ENCODE measurements around the gene KRT14.
"Not testable (repeated sequence)": the region's sequence is repeated elsewhere in the genome, so short reads cannot be mapped to it uniquely, and the experiment has no call there.

KRT14 gene

DNA sequence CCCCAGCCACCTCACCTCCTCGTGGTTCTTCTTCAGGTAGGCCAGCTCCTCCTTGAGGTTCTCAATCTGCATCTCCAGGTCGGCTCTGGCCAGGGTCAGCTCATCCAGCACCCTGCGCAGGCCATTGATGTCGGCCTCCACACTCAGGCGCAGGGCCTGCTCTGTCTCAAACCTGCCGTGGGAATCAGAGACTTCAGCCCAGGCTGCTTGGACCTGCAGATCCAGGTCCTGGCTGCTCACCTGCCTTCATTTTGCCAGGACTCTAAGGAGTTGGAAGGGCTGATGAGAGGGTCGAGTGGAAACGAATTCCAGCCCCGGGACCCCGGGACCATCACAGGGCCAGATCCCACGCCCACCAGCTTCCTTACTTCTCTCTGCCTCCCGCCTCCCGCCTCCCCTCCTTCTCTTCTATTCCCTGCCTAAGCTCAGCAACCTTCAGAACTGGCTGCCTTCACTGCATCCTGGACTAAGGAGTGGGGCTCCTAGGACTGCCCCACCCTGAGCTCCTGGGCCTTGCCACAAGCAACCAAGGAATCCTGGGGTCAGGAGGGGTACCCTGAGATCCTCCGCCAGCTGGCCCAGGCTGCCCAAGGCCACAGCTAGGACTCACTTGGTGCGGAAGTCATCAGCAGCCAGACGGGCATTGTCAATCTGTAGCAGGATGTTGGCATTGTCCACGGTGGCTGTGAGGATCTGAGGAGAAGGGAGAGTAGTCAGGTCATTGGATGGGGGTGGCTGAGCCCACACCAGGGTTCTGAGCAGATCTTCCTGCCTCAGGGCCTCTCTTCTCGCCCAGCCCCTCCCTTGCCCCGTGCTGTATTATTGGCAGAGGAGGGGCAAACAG is 35.9 kb upstream of the KRT14 start:
- DNase-seq (ENCODE audit: low read depth), result not testable (repeated sequence)

DNA sequence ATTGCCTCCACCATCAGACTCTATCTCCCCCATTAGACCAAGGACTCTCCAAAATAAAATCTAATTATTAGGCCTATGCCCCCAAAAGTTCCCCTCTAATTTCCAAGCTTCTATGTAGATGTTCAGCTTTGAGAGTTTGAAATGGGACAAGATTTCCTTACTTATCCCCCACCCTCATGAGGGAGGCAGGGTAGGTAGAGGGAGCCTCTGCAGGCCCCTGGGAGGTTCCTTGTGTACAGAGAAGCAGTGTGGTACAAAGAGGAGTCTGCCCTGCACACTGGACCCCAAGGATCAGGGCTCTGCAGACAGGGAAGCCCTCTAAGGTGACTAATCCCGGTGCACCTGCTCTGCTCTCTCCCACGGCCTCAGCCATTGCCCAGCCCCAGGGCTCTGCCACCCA is 35.2 kb upstream of the KRT14 start:
- no peak for DNase-seq (ENCODE audit: low read depth)

GRCh38 chr17:41621435-41621817 is 34.7 kb upstream of the KRT14 start:
- not testable (repeated sequence) for DNase-seq (ENCODE audit: low read depth)

GRCh38 chr17:41620583-41621434 is 34.1 kb upstream of the KRT14 start:
- no peak for DNase-seq (ENCODE audit: low read depth)

GRCh38 chr17:41619927-41620582 is 33.4 kb upstream of the KRT14 start:
- DNase-seq (ENCODE audit: low read depth), result not testable (repeated sequence)

DNA sequence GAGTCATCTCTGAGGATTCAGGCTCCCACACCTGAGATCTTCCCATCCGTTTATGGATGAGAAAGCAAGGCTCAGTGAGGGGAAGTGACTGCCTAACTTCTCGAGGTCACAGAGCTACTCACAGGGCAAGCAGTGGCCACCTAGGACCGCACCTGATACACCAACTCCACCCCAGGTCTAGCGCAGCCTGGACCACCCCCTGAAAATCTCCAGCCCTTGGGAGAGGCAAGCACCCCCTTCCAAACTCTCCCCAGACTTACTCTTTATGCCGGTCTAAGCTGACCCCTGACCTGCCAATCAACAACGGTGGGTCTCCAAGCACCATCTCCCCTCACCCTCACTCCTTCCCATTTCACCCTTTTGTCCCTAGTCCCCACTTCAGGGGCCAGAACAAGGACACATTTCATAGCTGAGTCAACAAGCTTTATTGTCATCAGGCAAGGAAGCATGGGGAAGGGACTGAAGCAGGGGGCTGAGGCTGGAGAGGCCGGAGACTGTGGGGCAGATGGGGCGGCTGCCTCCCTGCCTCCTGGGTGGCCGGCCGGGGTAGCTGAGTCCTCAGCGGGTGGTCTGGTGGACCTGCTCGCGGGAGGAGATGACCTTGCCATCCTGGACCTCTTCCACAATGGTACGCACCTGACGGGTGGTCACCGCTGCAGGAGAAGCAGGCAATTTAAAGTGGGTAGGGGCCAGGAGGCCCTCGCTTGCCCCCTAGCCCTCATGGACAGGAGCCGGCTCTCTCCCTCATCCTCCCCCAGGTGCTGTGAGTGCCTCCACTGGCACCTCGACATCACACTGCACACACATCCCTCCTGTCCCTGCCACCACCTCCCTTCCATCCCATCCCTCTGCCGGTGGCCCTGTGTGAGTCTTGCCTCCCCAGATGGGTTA is 32.6 kb upstream of the KRT14 start:
- no peak for DNase-seq (ENCODE audit: low read depth)

GRCh38 chr17:41618341-41619035 is 31.8 kb upstream of the KRT14 start:
- DNase-seq (ENCODE audit: low read depth), result no peak

DNA sequence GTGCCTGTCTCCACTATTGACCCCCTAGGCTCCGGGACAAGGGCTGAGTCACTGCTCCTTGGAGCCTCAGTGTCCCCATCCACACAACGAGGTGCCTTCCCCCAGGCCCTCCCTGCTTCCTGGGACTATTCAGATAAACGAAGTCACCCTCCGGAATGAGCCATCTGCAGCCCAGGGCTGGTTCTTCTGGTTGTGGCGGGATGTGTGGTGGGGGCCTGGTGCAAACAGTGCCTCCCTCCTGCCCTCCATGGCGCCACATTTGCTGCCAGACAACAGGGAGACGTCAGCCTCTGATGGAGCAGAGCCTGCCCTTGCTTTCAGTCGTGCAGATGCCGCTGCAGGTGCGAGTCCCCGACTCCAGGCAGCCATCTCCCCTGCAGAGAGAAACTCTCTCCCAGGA is 31.0 kb upstream of the KRT14 start:
- no peak for DNase-seq (ENCODE audit: low read depth)

- no peak for DNase-seq (ENCODE audit: low read depth)
Measured at GRCh38 chr17:41617136-41617535, 30.4 kb upstream of the KRT14 start.

DNA sequence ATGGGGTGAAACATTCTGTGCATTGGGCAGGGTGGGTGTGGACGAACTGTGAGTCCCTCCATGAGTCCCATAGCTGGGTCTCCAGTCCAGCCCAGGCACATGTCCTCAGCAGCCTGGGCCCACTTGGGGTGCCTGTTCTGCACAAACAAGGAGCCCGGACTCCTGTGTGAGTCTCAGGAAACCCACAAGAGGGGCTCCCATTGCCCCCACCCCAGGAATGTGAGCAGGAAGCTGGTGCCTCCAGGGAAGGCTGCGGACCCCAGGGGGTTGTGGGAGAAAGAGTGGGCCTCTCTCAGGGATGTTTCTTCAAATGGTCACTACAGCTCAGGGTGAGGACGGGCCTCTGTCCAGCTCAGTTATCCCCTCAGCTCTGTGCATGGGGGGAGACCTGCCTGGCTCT is 29.8 kb upstream of the KRT14 start:
- not testable (repeated sequence) for DNase-seq (ENCODE audit: low read depth)

- DNase-seq (ENCODE audit: low read depth), result no peak
Measured at GRCh38 chr17:41615454-41615853, 28.8 kb upstream of the KRT14 start.

DNA sequence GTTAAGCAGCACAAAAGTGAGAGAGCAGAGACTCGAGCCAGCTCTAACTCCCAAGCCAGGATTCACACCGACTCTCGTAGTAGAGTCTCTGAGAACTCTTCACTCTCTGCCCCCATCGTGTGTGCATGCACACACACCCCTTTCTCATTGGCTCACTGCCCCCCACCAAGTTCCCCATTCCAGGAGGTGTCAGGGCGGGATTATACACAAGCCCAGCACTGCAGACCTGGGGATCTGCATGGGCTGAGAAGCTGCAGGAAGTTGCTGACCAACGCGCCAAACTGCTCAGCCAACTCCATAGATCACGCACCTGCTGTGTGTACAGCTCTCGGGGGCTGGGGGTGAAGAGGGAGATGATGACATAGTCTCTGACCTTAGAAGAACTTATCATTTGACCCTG is 28.1 kb upstream of the KRT14 start:
- not testable (repeated sequence) for DNase-seq (ENCODE audit: low read depth)

GRCh38 chr17:41614098-41614497 is 27.4 kb upstream of the KRT14 start:
- DNase-seq (ENCODE audit: low read depth), result no peak

DNA sequence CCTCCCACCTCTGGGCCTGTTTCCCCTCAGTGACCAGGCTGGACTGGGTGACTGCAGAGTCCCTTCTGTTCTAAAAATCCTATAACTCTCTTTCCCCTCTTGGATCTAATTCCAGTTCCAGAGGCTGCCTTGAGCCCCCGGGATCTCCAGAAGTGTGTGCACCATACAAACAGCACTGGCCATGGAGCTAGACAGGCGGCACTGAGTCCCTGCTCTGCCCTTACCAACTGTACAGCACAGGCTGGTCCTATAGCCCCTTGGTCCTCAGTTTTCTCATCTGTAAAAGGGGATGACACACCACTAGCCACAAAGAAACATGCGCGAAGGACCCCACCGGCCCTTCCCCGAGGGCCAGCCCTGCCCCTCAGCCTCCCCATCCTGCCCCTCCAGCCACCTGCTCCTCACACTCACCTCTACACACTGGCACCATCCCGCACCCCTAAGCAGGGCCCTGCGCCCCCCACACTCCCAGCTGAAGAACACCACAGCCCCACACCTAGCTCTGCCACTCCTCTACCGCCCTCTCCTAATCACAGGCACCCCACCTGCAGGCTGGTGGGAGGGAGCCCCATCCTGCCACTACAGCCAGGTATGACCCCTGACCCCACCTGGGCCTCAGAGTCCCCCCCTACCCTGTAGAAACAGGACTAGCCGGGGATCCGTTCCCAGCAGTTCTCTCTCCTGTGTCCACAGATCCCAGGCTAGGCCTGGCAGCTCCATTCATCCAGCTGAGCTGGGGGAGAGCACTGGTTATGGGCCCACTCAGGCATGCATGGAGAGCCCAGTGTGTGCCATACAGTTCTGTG is 26.8 kb upstream of the KRT14 start:
- no peak for DNase-seq (ENCODE audit: low read depth)

DNA sequence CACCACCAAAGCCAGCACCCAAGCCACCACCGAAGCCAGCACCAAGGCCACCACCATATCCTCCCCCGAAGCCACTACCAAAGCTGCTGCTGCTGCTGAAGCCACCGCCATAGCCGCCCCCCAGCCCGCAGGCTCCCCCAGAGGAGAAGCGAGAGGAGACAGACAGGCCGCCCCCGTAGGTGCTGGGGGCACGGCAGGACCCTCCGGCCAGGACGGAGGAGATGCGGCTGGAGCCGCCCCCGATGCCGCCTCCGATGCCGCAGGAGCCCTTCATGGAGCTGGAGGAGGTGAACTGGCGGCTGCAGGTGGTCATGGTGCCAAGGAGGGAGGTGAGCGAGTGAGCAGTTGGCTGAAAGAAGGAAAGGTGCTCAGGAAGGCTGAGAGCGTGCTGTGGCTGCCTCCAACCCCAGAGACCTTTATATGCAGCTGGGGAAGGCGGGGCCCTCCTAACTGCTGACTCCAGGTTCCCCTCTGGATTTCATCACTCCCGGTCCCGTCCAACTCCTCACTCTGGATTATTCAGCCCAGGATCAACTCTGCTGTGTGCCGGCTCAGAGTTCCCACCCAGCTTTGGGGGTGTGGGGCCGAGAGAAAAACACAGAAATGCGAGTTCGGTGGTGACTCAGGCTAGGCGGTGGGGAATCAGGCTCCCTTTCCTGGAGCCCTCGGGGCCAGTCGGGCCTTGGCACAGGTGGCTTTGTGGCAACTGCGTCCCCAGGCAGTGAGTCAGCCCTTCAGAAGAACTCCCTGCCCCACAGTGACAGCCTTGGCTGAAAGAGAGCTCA is 25.9 kb upstream of the KRT14 start, which contains the start of gene KRT16:
KRT16 (minus strand) TSS at position 392 of the 785 bp plus-strand sequence; CDS start at position 313, 79 bp downstream.
- not testable (repeated sequence) for DNase-seq (ENCODE audit: low read depth)

- DNase-seq (ENCODE audit: low read depth), result no peak
Measured at GRCh38 chr17:41610965-41611640, 24.4 kb upstream of the KRT14 start.

DNA sequence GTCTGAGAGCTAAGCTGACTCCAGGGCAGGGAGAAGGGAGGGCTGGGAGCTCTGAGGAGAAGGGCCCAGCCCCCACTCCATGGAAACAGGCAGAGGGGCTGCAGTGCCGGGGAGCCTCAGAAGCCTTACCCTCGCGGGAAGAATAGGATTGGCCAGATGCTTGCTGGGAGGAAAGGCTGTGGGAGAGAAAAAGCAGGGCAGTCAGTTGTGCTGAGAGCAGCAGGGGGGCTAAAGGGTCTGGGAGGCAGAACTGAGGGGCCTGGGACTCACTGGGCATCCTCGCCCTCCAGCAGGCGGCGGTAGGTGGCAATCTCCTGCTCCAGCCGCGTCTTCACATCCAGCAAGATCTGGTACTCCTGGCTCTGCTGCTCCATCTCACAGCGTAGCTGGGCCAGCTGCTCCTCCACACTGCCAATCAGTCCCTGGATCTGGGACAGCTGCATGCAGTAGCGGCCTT is 23.4 kb upstream of the KRT14 start:
- DNase-seq (ENCODE audit: low read depth), result not testable (repeated sequence)

DNA sequence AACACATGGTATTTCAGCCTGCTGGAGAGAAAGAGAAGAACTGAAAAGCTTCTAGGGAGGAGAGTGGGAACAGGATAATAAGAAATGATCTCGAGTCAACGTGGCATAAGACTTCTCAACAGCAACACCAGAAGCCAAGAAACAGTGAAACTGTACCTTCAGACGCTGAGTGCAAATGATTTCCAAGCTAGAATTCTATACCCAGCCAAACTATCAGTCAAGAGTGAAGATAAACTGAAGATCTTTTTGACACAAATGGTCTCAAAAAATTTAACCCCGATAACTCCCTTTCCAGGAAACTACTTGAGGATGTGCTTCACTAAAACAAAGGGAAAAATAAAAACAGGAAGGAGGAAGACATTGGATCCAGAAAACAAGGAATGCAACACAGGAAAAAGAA is 20.2 kb upstream of the KRT14 start:
- DNase-seq (ENCODE audit: low read depth), result not testable (repeated sequence)

Measured in activated T-cell treated with anti-CD3 and anti-CD28 coated beads for 48 hours (primary cell).